KOPT-K1 (cell line): Measurements from ENCODE around the gene ATP9A.
"Not testable (repeated sequence)": the region's sequence is repeated elsewhere in the genome, so short reads cannot be mapped to it uniquely, and the experiment has no call there.

ENCODE experiments used
- H3K27ac ChIP-seq: fragments of 200-600 bp; sonication (generic); 2 replicates; pipeline ENCODE4 v1.5.1; 2016; ENCODE audit warnings: antibody characterized with exemption, mild to moderate bottlenecking, low read depth, low read length; ENCODE audit not compliant: poor library complexity, severe bottlenecking
- H3K36me3 ChIP-seq: fragments of 200-600 bp; sonication (generic); 2 replicates; pipeline ENCODE4 v1.5.1; 2017; ENCODE audit warnings: antibody characterized with exemption, mild to moderate bottlenecking, low read length, moderate library complexity; ENCODE audit not compliant: insufficient read depth
- H3K9me3 ChIP-seq: fragments of 200-600 bp; sonication (generic); 2 replicates; pipeline ENCODE4 v1.5.1; 2017; ENCODE audit warnings: antibody characterized with exemption, low read length, mild to moderate bottlenecking; ENCODE audit not compliant: insufficient read depth, poor library complexity, severe bottlenecking

ATP9A gene

GRCh38 chr20:51575486-51575885 lies 192.7 kb downstream of the ATP9A start:
- Histone ChIP-seq H3K36me3 (no peaks in the 10 kb centered on the region), H3K9me3 (no peaks in the 10 kb centered on the region), H3K27ac (no peak overlapping the region)

- H3K36me3 ChIP-seq, result no peaks in the 10 kb centered on the region
- H3K9me3 ChIP-seq, result no peaks in the 10 kb centered on the region
- no peak overlapping the region for H3K27ac ChIP-seq
Observed at GRCh38 chr20:51574248-51575033, 193.7 kb downstream of the ATP9A start.

- no peaks in the 10 kb centered on the region for H3K36me3 ChIP-seq
- peaks cover 4% of the 10 kb centered on the region for H3K9me3 ChIP-seq
- no peak overlapping the region for H3K27ac ChIP-seq
Observed at GRCh38 chr20:51573576-51574243, 194.5 kb downstream of the ATP9A start.

- H3K27ac ChIP-seq, result no peak overlapping the region
- peaks cover 13% of the 10 kb centered on the region for H3K9me3 ChIP-seq
- H3K36me3 ChIP-seq, result no peaks in the 10 kb centered on the region
Observed at GRCh38 chr20:51571460-51571794, 196.8 kb downstream of the ATP9A start.

- Histone ChIP-seq H3K36me3 (no peaks in the 10 kb centered on the region), H3K9me3 (peaks cover 13% of the 10 kb centered on the region), H3K27ac (no peak overlapping the region)
Observed at GRCh38 chr20:51570739-51571459, 197.3 kb downstream of the ATP9A start.

- peaks cover 13% of the 10 kb centered on the region for H3K9me3 ChIP-seq
- no peaks in the 10 kb centered on the region for H3K36me3 ChIP-seq
- no peak overlapping the region for H3K27ac ChIP-seq
Observed at GRCh38 chr20:51569815-51570738, 198.1 kb downstream of the ATP9A start.

- H3K36me3 ChIP-seq, H3K27ac ChIP-seq: not testable (repeated sequence)
- peaks cover 13% of the 10 kb centered on the region for H3K9me3 ChIP-seq
Observed at GRCh38 chr20:51568533-51568932, 199.7 kb downstream of the ATP9A start.

GRCh38 chr20:51567622-51568021 lies 200.6 kb downstream of the ATP9A start:
- Histone ChIP-seq H3K36me3 (no peaks in the 10 kb centered on the region), H3K27ac (no peak overlapping the region), H3K9me3 (peaks cover 13% of the 10 kb centered on the region)

- Histone ChIP-seq H3K9me3 (peaks cover 13% of the 10 kb centered on the region), H3K36me3 (no peaks in the 10 kb centered on the region), H3K27ac (no peak overlapping the region)
Observed at GRCh38 chr20:51566594-51566993, 201.6 kb downstream of the ATP9A start.

GRCh38 chr20:51565298-51566144 lies 202.7 kb downstream of the ATP9A start:
- Histone ChIP-seq H3K27ac (no peak overlapping the region), H3K9me3 (peaks cover 13% of the 10 kb centered on the region), H3K36me3 (no peaks in the 10 kb centered on the region)

- no peak overlapping the region for H3K27ac ChIP-seq
- peaks cover 9% of the 10 kb centered on the region for H3K9me3 ChIP-seq
- no peaks in the 10 kb centered on the region for H3K36me3 ChIP-seq
Observed at GRCh38 chr20:51563486-51564332, 204.5 kb downstream of the ATP9A start.

GRCh38 chr20:51563174-51563485 lies 205.1 kb downstream of the ATP9A start:
- Histone ChIP-seq H3K36me3 (no peaks in the 10 kb centered on the region), H3K9me3 (peaks cover 4% of the 10 kb centered on the region), H3K27ac (no peak overlapping the region)

GRCh38 chr20:51562332-51563173 lies 205.6 kb downstream of the ATP9A start:
- no peaks in the 10 kb centered on the region for H3K36me3 ChIP-seq
- no peaks in the 10 kb centered on the region for H3K9me3 ChIP-seq
- H3K27ac ChIP-seq, result no peak overlapping the region
